AG09319 (cell line): ENCODE results near the gene MEG3.

Experiments
- DNase-seq: peaks from one replicate; pipeline ENCODE4 v3.0.0-alpha.2; 2010; ENCODE audit warnings: low read depth; ENCODE audit errors: extremely low read depth
- CTCF ChIP-seq: IDR thresholded peaks from 2 replicates; pipeline ENCODE4 v1.5.1; 2011; ENCODE audit warnings: low read depth, mild to moderate bottlenecking, inconsistent platforms, low read length, moderate library complexity

Gene MEG3

GRCh38 chr14:100827101-100828021, 1.4 kb downstream of the MEG3 start:
- peak; percentile 45 for TF ChIP-seq CTCF
- no peak for DNase-seq

GRCh38 chr14:100828031-100828769, 2.3 kb downstream of the MEG3 start:
- peak; percentile 55 for TF ChIP-seq CTCF
- DNase-seq = peak; percentile 71

- no peak for DNase-seq
- no peak for TF ChIP-seq CTCF
These were observed 4.8 kb downstream of the MEG3 start for GRCh38 chr14:100830681-100831080.

GRCh38 chr14:100832311-100832960, 6.5 kb downstream of the MEG3 start:
- no peak for TF ChIP-seq CTCF
- no peak for DNase-seq

GRCh38 chr14:100834082-100834793, 8.3 kb downstream of the MEG3 start:
- TF ChIP-seq CTCF = no peak
- no peak for DNase-seq

- no peak for DNase-seq
- no peak for TF ChIP-seq CTCF
These were observed 9.1 kb downstream of the MEG3 start for GRCh38 chr14:100834794-100835547.
